HCT116 (cell line): ENCODE data around the gene GEMIN2. TPM values are rescaled to one million over a fixed set of nuclear protein-coding genes. Genes with fewer than 3 reads are reported as not detected.
"Not testable (repeated sequence)": the region's sequence is repeated elsewhere in the genome, so short reads cannot be mapped to it uniquely, and the experiment has no call there.

ENCODE experiments used
- ATAC-seq: fragments of 200-7000 bp; cut with Tn5 transposase; 2 replicates; pipeline ENCODE4 v1.9.1; 2020; ENCODE audit warnings: mild to moderate bottlenecking, moderate library complexity
- BruUV-seq: library from RNA; stranded (reverse); fragments of 400-500 nt; replicated peaks from 2 replicates; lab custom pipeline; 2021; lab: Mats Ljungman, UMichigan
- CTCF ChIA-PET: fragments of 300-600 bp; sonication (Branson Sonifier 250); formaldehyde crosslinking; loops from one replicate; lab custom pipeline; 2021; ENCODE audit warnings: antibody characterized with exemption; lab: Charles Lee
- POLR2A ChIA-PET: fragments of 300-600, 350-600 bp; sonication (Branson Sonifier 250); formaldehyde crosslinking; loops from one replicate; lab custom pipeline; 2021; ENCODE audit warnings: antibody characterized with exemption; lab: Charles Lee
- RAD21 ChIA-PET, 2 experiments: fragments of 300-600 bp; sonication (Branson Sonifier 250); formaldehyde crosslinking; loops; one replicate each; lab custom pipeline; 2023; ENCODE audit warnings: low total read pairs in 2 of 2; ENCODE audit not compliant: uncharacterized antibody in 2 of 2, unreplicated experiment in 2 of 2, low non-redundant PET in 1 of 2; lab: Charles Lee
- DNase-seq: peaks from one replicate; pipeline ENCODE4 v3.0.0-alpha.2; 2010; ENCODE audit warnings: low read depth, low spot score
- H2AFZ ChIP-seq: fragments of 200-600 bp; shearing (Covaris generic), sonication (generic); 2 replicates; pipeline ENCODE4 v1.6.1; 2017; ENCODE audit warnings: low read depth, mixed run types, mixed read lengths, antibody characterized with exemption, low read length; ENCODE audit not compliant: poor library complexity, severe bottlenecking
- H3K27ac ChIP-seq: 2 replicates; pipeline ENCODE4 v1.5.1; 2012; ENCODE audit warnings: low read depth, low read length
- H3K27me3 ChIP-seq: fragments of 200-600 bp; sonication (generic); 2 replicates; pipeline ENCODE4 v1.6.1; 2016; ENCODE audit warnings: mixed run types, low read length, mixed read lengths; ENCODE audit not compliant: insufficient read depth
- H3K36me3 ChIP-seq, 2 experiments: fragments of 200-500 bp in 1 of 2; fragments of 200-600 bp in 1 of 2; sonication (Bioruptor generic) in 1 of 2; sonication (generic) in 1 of 2; 2 replicates each; pipeline versions ENCODE4 v1.5.1 to v1.6.1; 2014 to 2016; ENCODE audit warnings: low read length in 2 of 2, inconsistent platforms in 1 of 2, mixed read lengths in 1 of 2, mixed run types in 1 of 2; ENCODE audit not compliant: insufficient read depth in 2 of 2, control insufficient read depth in 1 of 2
- H3K4me1 ChIP-seq, 2 experiments: fragments of 200-600 bp in 1 of 2; sonication (generic) in 1 of 2; 2 replicates each; pipeline versions ENCODE4 v1.5.1 to v1.6.1; 2012 to 2017; ENCODE audit warnings: low read length in 2 of 2, inconsistent platforms in 1 of 2, mild to moderate bottlenecking in 1 of 2, mixed read lengths in 1 of 2, mixed run types in 1 of 2, moderate library complexity in 1 of 2; ENCODE audit not compliant: insufficient read depth in 2 of 2, control insufficient read depth in 1 of 2
- H3K4me2 ChIP-seq: fragments of 200-600 bp; sonication (generic); 2 replicates; pipeline ENCODE4 v1.6.1; 2017; ENCODE audit warnings: mixed run types, low read length, mixed read lengths
- H3K4me3 ChIP-seq, 2 experiments: fragments of 200-600 bp in 1 of 2; sonication (generic) in 1 of 2; replicated peaks in 1 of 2; 2 replicates each; pipeline ENCODE4 v1.5.1; 2011 to 2016; ENCODE audit warnings: low read length in 2 of 2, control low read depth in 1 of 2, low read depth in 1 of 2, mild to moderate bottlenecking in 1 of 2, mixed read lengths in 1 of 2, mixed run types in 1 of 2
- H3K79me2 ChIP-seq: fragments of 200-600 bp; sonication (generic); 2 replicates; pipeline ENCODE4 v1.6.1; 2017; ENCODE audit warnings: mild to moderate bottlenecking, mixed run types, low read length, moderate library complexity, mixed read lengths; ENCODE audit not compliant: insufficient read depth
- H3K9ac ChIP-seq: fragments of 200-600 bp; sonication (generic); 2 replicates; pipeline ENCODE4 v1.6.1; 2016; ENCODE audit warnings: low read length, mixed read lengths
- H3K9me2 ChIP-seq: fragments of 200-600 bp; sonication (generic), shearing (Covaris generic); 2 replicates; pipeline ENCODE4 v1.6.1; 2017; ENCODE audit warnings: mixed run types, mild to moderate bottlenecking, moderate library complexity; ENCODE audit not compliant: insufficient read depth
- H3K9me3 ChIP-seq, 2 experiments: fragments of 200-500 bp in 1 of 2; fragments of 200-600 bp in 1 of 2; sonication (Bioruptor generic) in 1 of 2; sonication (generic) in 1 of 2; 2 replicates each; pipeline ENCODE4 v1.6.1; 2014 to 2017; ENCODE audit warnings: low read length in 2 of 2, mixed read lengths in 2 of 2, inconsistent platforms in 1 of 2, low read depth in 1 of 2, mild to moderate bottlenecking in 1 of 2, mixed run types in 1 of 2, moderate library complexity in 1 of 2; ENCODE audit not compliant: control insufficient read depth in 1 of 2, insufficient read depth in 1 of 2
- H4K20me1 ChIP-seq: fragments of 200-600 bp; sonication (generic), shearing (Covaris generic); 2 replicates; pipeline ENCODE4 v1.6.1; 2017; ENCODE audit warnings: mixed run types, mild to moderate bottlenecking, moderate library complexity; ENCODE audit not compliant: insufficient read depth
- CBX3 ChIP-seq: IDR thresholded peaks from 2 replicates; pipeline ENCODE4 v1.6.1; 2012; ENCODE audit warnings: low read depth
- CEBPB ChIP-seq: IDR thresholded peaks from 2 replicates; pipeline ENCODE4 v1.6.1; 2012; ENCODE audit warnings: low read depth
- EZH2 ChIP-seq: fragments of 200-600 bp; sonication (generic); IDR thresholded peaks from 2 replicates; pipeline ENCODE4 v1.6.1; 2017; ENCODE audit warnings: antibody characterized with exemption, mixed run types
- FOSL1 ChIP-seq: IDR thresholded peaks from 2 replicates; pipeline ENCODE4 v1.6.1; 2012; ENCODE audit warnings: low read depth
- JUND ChIP-seq: IDR thresholded peaks from 2 replicates; pipeline ENCODE4 v1.6.1; 2012
- MAX ChIP-seq: IDR thresholded peaks from 2 replicates; pipeline ENCODE4 v1.6.1; 2012
- POLR2AphosphoS5 ChIP-seq: IDR thresholded peaks from 2 replicates; pipeline ENCODE4 v1.6.1; 2011; ENCODE audit warnings: mild to moderate bottlenecking, low read depth, low read length, moderate library complexity
- SP1 ChIP-seq: IDR thresholded peaks from 2 replicates; pipeline ENCODE4 v1.6.1; 2012; ENCODE audit warnings: low read depth
- ZNF274 ChIP-seq: fragments of 200-500 bp; sonication (Bioruptor generic); IDR thresholded peaks from 2 replicates; pipeline ENCODE4 v1.6.1; 2014; ENCODE audit warnings: mild to moderate bottlenecking, low read depth, low read length, inconsistent platforms
- intact Hi-C: fragments of 100-400 bp; cut with micrococcal nuclease; formaldehyde crosslinking; loops from 2 replicates; pipeline ENCODE4 v1.10.0; 2022
- total RNA-seq: library from RNA; stranded (reverse); gene quantifications from one replicate; pipeline ENCODE4 v1.2.1, GENCODE V29; 2021; ENCODE audit not compliant: unreplicated experiment

The GEMIN2 gene
- total RNA-seq, 1 experiment from 2014 or later: 27.3 TPM

GRCh38 chr14:39138440-39138839 lies 24.3 kb downstream of the GEMIN2 start:
- no peak overlapping the region for H2AFZ ChIP-seq
- no peak for TF ChIP-seq MAX
- TF ChIP-seq CEBPB: no peak
- TF ChIP-seq POLR2AphosphoS5: no peak
- TF ChIP-seq FOSL1: no peak
- no peak for TF ChIP-seq CBX3
- TF ChIP-seq SP1: no peak
- no peak for TF ChIP-seq JUND
- no peak for TF ChIP-seq EZH2
- TF ChIP-seq, all 23 proteins: peak for 0
- Histone ChIP-seq H3K27ac (no peak overlapping the region), H3K9me3 (no peaks in the 10 kb centered on the region; a peak in 1 of 4 replicates), H4K20me1 (no peaks in the 10 kb centered on the region), H3K9ac (no peak overlapping the region), H3K4me2 (no peak overlapping the region), H3K27me3 (no peaks in the 10 kb centered on the region), H3K4me1 (no peaks in the 10 kb centered on the region), H3K9me2 (no peaks in the 10 kb centered on the region), H3K36me3 (peaks cover 27 to 29% of the 10 kb centered on the region in 2 experiments), H3K79me2 (no peaks in the 10 kb centered on the region), H3K4me3 (no peak overlapping the region)
- ChIA-PET RAD21 (no interaction called here), CTCF (no interaction called here), POLR2A (no interaction called here)
- no TSS peak for BruUV-seq
- ATAC-seq: no peak
- intact Hi-C loops: no loop called here
- DNase-seq: no peak

GRCh38 chr14:39140170-39140569 lies 26.0 kb downstream of the GEMIN2 start:
- DNase-seq (no peak), ATAC-seq (no peak)
- intact Hi-C loops: no loop called here
- Histone ChIP-seq H3K36me3 (peaks cover 14 to 20% of the 10 kb centered on the region in 2 experiments; a peak in 2 of 4 replicates), H3K4me1 (no peaks in the 10 kb centered on the region), H4K20me1 (no peaks in the 10 kb centered on the region), H3K27ac (no peak overlapping the region), H3K9me3 (no peaks in the 10 kb centered on the region; a peak in 1 of 4 replicates), H3K9me2 (no peaks in the 10 kb centered on the region), H3K27me3 (no peaks in the 10 kb centered on the region), H3K4me3 (no peak overlapping the region), H3K4me2 (no peak overlapping the region), H3K9ac (no peak overlapping the region), H2AFZ (no peak overlapping the region), H3K79me2 (no peaks in the 10 kb centered on the region)
- ChIA-PET POLR2A (no interaction called here), CTCF (no interaction called here), RAD21 (interaction anchor here in 1 of 2 experiments (0.6 to 0.9 kb wide), 2 partner anchors 35 to 203 kb away, joined by 3 read pairs; no protein-coding TSS in a partner anchor)
- no TSS peak for BruUV-seq
- TF ChIP-seq ZNF274: no peak

GRCh38 chr14:39141623-39142022 lies 27.5 kb downstream of the GEMIN2 start:
- H3K9ac ChIP-seq, H3K4me2 ChIP-seq, H2AFZ ChIP-seq, H3K9me3 ChIP-seq, DNase-seq, CTCF ChIA-PET, RAD21 ChIA-PET, H3K4me3 ChIP-seq, BruUV-seq, H3K9me2 ChIP-seq, H4K20me1 ChIP-seq, ATAC-seq, H3K4me1 ChIP-seq, intact Hi-C loops, H3K79me2 ChIP-seq, H3K27me3 ChIP-seq, POLR2A ChIA-PET, H3K27ac ChIP-seq: not testable (repeated sequence)
- peaks cover 14 to 15% of the 10 kb centered on the region in 2 experiments; a peak in 2 of 4 replicates for H3K36me3 ChIP-seq

GRCh38 chr14:39143226-39143625 lies 29.1 kb downstream of the GEMIN2 start:
- H3K27ac ChIP-seq, H3K27me3 ChIP-seq, DNase-seq, H3K9me2 ChIP-seq, H3K9ac ChIP-seq, H3K9me3 ChIP-seq, POLR2A ChIA-PET, H4K20me1 ChIP-seq, H3K79me2 ChIP-seq, BruUV-seq, H3K4me1 ChIP-seq, ATAC-seq, H3K4me3 ChIP-seq, intact Hi-C loops, H2AFZ ChIP-seq, CTCF ChIA-PET, H3K4me2 ChIP-seq, RAD21 ChIA-PET: not testable (repeated sequence)
- H3K36me3 ChIP-seq: peaks cover 8 to 11% of the 10 kb centered on the region in 2 experiments; a peak in 1 of 4 replicates
